Large intestine (tissue), 12 donors: Measurements from ENCODE around the gene FRZB. TPM values are rescaled to one million over a fixed set of nuclear protein-coding genes. Genes with fewer than 3 reads are reported as not detected.

ENCODE experiments used
- DNase-seq, 2 donors: peaks; one replicate each; pipeline versions ENCODE4 v3.0.0 to v3.0.0-alpha.2; 2013
- H3K27ac ChIP-seq: one replicate; pipeline ENCODE4 v1.5.1; 2013; ENCODE audit warnings: low read length
- H3K27me3 ChIP-seq: 2 replicates; pipeline ENCODE4 v1.6.1; 2013; ENCODE audit warnings: low read length; ENCODE audit not compliant: control insufficient read depth, insufficient read depth
- H3K36me3 ChIP-seq: 2 replicates; pipeline ENCODE4 v1.6.1; 2013; ENCODE audit warnings: low read length; ENCODE audit not compliant: control insufficient read depth, insufficient read depth
- H3K4me1 ChIP-seq: one replicate; pipeline ENCODE4 v1.6.1; 2013; ENCODE audit warnings: low read length; ENCODE audit not compliant: control insufficient read depth, insufficient read depth
- H3K4me3 ChIP-seq: one replicate; pipeline ENCODE4 v1.5.1; 2013; ENCODE audit warnings: low read length
- H3K9me3 ChIP-seq: one replicate; pipeline ENCODE4 v1.6.1; 2013; ENCODE audit warnings: mild to moderate bottlenecking, low read depth, low read length, moderate library complexity; ENCODE audit not compliant: control insufficient read depth
- WGBS: methylation state at CpG from one replicate; pipeline ENCODE4 v1.1.5; 2013; ENCODE audit warnings: low lambda C conversion rate; ENCODE audit not compliant: insufficient coverage; 5-methylcytosine and 5-hydroxymethylcytosine counted together
- long read RNA-seq, 11 donors: transcript quantifications; one replicate each; lab custom pipeline, GENCODE V29; 2026
- polyA plus RNA-seq: library from polyadenylated mRNA; unstranded; fragments of 120-200 nt; gene quantifications from one replicate; pipeline ENCODE4 v1.2.1, GENCODE V29; 2013

Gene FRZB, protein sequence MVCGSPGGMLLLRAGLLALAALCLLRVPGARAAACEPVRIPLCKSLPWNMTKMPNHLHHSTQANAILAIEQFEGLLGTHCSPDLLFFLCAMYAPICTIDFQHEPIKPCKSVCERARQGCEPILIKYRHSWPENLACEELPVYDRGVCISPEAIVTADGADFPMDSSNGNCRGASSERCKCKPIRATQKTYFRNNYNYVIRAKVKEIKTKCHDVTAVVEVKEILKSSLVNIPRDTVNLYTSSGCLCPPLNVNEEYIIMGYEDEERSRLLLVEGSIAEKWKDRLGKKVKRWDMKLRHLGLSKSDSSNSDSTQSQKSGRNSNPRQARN
- polyA plus RNA-seq = 34.5 TPM
- long read RNA-seq, donor 1, transcript FRZB-201 (6 exons, 3,162 nt) = major isoform, 18 of 25 reads
- long read RNA-seq, donor 1, partial matches to known transcripts = 7 of 25 reads
- long read RNA-seq, donor 1, other reads (novel, unspliced or antisense) = 0 of 25 reads
- long read RNA-seq, donor 2, transcript FRZB-201 (6 exons, 3,162 nt) = major isoform, 29 of 35 reads
- long read RNA-seq, donor 2, partial matches to known transcripts = 6 of 35 reads
- long read RNA-seq, donor 2, other reads (novel, unspliced or antisense) = 0 of 35 reads
- long read RNA-seq, donor 3 = 0 reads
- long read RNA-seq, donor 4, partial matches to known transcripts = 0 of 3 reads
- long read RNA-seq, donor 4, other reads (novel, unspliced or antisense) = 0 of 3 reads
- long read RNA-seq, donor 5, transcript FRZB-201 (6 exons, 3,162 nt) = major isoform, 22 of 22 reads
- long read RNA-seq, donor 5, partial matches to known transcripts = 0 of 22 reads
- long read RNA-seq, donor 5, other reads (novel, unspliced or antisense) = 0 of 22 reads
- long read RNA-seq, donor 6, transcript FRZB-201 (6 exons, 3,162 nt) = major isoform, 40 of 73 reads
- long read RNA-seq, donor 6, partial matches to known transcripts = 33 of 73 reads
- long read RNA-seq, donor 6, other reads (novel, unspliced or antisense) = 0 of 73 reads
- long read RNA-seq, donor 7, transcript FRZB-201 (6 exons, 3,162 nt) = major isoform, 27 of 27 reads
- long read RNA-seq, donor 7, partial matches to known transcripts = 0 of 27 reads
- long read RNA-seq, donor 7, other reads (novel, unspliced or antisense) = 0 of 27 reads
- long read RNA-seq, donor 8, transcript FRZB-201 (6 exons, 3,162 nt) = major isoform, 34 of 89 reads
- long read RNA-seq, donor 8, partial matches to known transcripts = 55 of 89 reads
- long read RNA-seq, donor 8, other reads (novel, unspliced or antisense) = 0 of 89 reads
- long read RNA-seq, donor 9, transcript FRZB-201 (6 exons, 3,162 nt) = major isoform, 27 of 73 reads
- long read RNA-seq, donor 9, partial matches to known transcripts = 46 of 73 reads
- long read RNA-seq, donor 9, other reads (novel, unspliced or antisense) = 0 of 73 reads
- long read RNA-seq, donor 10, transcript FRZB-201 (6 exons, 3,162 nt) = major isoform, 33 of 39 reads
- long read RNA-seq, donor 10, partial matches to known transcripts = 6 of 39 reads
- long read RNA-seq, donor 10, other reads (novel, unspliced or antisense) = 0 of 39 reads
- long read RNA-seq, donor 11, transcript FRZB-201 (6 exons, 3,162 nt) = major isoform, 16 of 35 reads
- long read RNA-seq, donor 11, partial matches to known transcripts = 19 of 35 reads
- long read RNA-seq, donor 11, other reads (novel, unspliced or antisense) = 0 of 35 reads

DNA sequence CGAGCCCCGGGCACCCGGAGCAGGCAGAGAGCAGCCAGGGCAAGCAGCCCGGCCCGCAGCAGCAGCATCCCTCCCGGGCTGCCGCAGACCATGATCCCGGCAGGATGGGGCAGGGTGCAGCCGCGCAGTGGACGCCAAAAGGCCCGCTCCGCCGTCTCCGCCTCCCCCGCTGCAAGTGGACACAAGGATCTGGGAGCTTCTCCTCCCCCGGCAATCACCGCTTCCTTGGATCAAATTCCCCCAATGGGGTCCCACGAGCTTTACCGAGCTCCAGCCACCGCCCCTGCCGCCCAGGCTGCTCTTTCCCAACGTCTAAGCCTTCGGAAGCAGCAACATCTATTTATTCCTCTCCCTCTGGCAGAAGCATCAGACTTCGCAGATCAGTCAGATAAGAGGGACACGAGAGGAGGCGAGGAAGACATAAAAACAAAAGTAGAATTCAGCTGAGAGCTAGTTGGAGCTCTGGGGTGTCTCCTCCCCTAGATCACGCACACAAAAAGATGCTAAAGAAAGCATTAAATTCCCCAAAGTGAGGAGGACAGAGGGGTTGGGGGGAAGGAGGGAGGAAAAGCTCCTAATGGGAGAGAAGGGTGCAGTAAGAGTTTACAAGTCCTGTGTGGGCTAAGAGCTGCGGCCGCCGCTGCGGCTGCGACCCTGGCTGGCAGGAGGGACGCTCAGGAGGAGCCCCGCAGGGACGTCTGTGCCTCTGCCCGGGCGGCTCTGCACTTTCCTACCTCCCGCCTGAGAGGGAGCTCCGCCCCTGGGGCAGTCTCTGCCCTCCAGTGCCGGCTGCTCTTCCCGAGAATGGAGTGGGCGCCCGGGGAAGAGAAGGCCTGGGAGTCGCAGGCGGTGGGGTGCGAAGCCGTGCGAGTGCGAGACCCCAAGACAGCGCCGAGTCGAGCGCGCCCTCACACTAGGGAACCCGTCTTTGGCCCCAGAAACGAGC, at the start of gene FRZB:
Gene FRZB, minus strand, starts transcription at position 177 of the 946 bp plus-strand sequence. Its CDS starts 85 bp downstream, at position 92.
- H3K36me3 ChIP-seq = no peaks in the 10 kb centered on the region
- H3K4me3 ChIP-seq = peak within 1 kb of the TSS; percentile 45
- no peaks in the 10 kb centered on the region for H3K9me3 ChIP-seq
- H3K27me3 ChIP-seq = peaks cover 5% of the 10 kb centered on the region
- H3K4me1 ChIP-seq = peaks cover 10% of the 10 kb centered on the region
- peak within 1 kb of the TSS; percentile 48 for H3K27ac ChIP-seq
- no CpG with 5 or more reads among the region's 57 CpGs for WGBS
- peak; percentile 55 to 72 for DNase-seq

- no peak for DNase-seq
- H3K4me1 ChIP-seq = peaks cover 5% of the 10 kb centered on the region
- no peaks in the 10 kb centered on the region for H3K27me3 ChIP-seq
- H3K27ac ChIP-seq = no peak overlapping the region
- no peak overlapping the region for H3K4me3 ChIP-seq
- H3K9me3 ChIP-seq = no peaks in the 10 kb centered on the region
- 100% methylated on average over 1 of the region's 6 CpGs for WGBS
- H3K36me3 ChIP-seq = peaks cover 32% of the 10 kb centered on the region
Observed at GRCh38 chr2:182915369-182916326, 49.2 kb upstream of the FRZB start.

- DNase-seq = no peak
Observed at GRCh38 chr2:182914852-182915251, 48.4 kb upstream of the FRZB start.

GRCh38 chr2:182913064-182913463, 46.6 kb upstream of the FRZB start:
- H3K4me3 ChIP-seq = no peak overlapping the region
- WGBS = no CpG with 5 or more reads among the region's 1 CpG

More at GRCh38 chr2:182914852-182915251, 48.4 kb upstream of the FRZB start:
- Histone ChIP-seq H3K36me3 (peaks cover 38% of the 10 kb centered on the region), H3K27me3 (no peaks in the 10 kb centered on the region), H3K4me3 (no peak overlapping the region), H3K9me3 (no peaks in the 10 kb centered on the region), H3K27ac (no peak overlapping the region), H3K4me1 (peaks cover 6% of the 10 kb centered on the region)
- WGBS = no CpG with 5 or more reads among the region's 1 CpG

DNA sequence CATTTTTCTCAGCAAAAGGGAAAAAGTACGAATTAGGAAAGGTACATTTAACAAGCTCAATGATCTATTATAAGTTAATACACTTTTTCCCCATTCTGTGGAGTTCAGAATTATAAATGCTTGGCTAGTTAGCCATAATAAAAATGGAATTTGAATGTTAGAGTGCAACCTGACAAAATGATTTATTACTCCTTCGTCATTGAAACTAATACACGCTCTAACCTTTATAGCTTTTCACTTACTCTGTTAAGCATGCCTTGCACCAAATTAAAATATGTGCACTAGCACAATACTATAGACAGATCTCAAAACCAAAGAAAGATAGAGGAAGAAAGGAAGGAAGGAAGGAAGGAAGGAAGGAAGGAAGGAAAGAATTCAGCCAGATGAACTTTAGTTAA, 46.1 kb upstream of the FRZB start:
- no peak overlapping the region for H3K4me3 ChIP-seq
- H3K27ac ChIP-seq = no peak overlapping the region
- no peak for DNase-seq
- peaks cover 45% of the 10 kb centered on the region for H3K36me3 ChIP-seq
- H3K27me3 ChIP-seq = no peaks in the 10 kb centered on the region
- peaks cover 6% of the 10 kb centered on the region for H3K4me1 ChIP-seq
- WGBS = no CpG with 5 or more reads among the region's 3 CpGs
- no peaks in the 10 kb centered on the region for H3K9me3 ChIP-seq

More at GRCh38 chr2:182913064-182913463, 46.6 kb upstream of the FRZB start:
- Histone ChIP-seq H3K4me1 (peaks cover 6% of the 10 kb centered on the region), H3K9me3 (no peaks in the 10 kb centered on the region), H3K27ac (no peak overlapping the region), H3K36me3 (peaks cover 45% of the 10 kb centered on the region), H3K27me3 (no peaks in the 10 kb centered on the region)
- no peak for DNase-seq

DNA sequence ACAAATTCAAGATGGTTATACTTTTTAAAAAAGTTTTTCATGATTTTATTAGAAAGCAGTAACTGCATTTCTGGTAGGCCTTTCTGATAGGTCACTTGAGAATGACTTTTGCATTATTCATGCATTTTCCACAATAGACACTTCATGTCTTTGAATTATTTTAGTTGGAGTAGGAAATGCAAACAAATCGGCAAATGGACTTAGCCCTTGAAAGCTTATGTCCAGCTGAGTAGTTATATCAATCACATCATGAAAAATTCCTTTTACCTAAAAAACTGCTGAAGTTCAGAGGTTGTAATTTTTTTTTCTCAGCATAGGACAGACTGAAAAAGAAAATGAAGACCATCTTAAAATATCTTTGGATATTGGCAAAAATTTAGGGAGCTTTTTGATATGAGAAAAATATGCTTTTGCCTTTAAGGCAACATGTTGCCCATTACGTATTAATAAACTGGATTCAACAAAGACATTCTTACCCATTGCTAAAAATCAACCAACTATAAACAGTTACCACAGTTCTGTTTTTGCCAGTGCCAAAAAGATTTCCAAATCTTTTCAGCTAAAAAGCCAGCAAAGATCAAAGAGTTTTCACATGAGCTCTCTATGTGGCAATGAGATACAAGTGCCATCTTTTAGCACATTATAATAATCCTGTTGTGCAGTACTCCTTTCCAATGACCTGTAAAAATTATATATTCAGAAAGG, 45.5 kb upstream of the FRZB start:
- Histone ChIP-seq H3K27ac (no peak overlapping the region), H3K9me3 (no peaks in the 10 kb centered on the region), H3K36me3 (peaks cover 45% of the 10 kb centered on the region), H3K4me3 (no peak overlapping the region), H3K27me3 (no peaks in the 10 kb centered on the region), H3K4me1 (peaks cover 6% of the 10 kb centered on the region)
- 80% methylated on average over 2 of the region's 2 CpGs for WGBS
- DNase-seq = no peak

DNA sequence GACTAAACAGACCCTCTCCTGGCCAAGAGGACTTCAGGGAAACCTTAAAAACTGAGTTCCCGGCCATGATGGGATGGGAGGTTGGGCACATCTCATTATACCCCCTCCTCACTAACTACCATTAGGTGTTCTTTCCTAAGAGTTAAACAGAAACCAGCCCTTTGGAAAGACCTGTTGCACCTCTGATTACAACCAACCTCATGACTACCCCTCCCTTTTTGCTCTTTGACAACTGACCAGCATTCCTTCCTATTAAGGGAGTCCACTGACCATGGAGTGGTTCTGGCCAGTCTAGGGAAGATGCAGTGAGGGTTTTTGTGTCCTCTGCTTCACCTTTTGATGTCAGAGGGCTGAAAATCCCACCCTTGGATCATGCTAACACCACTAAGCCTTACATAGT, 44.5 kb upstream of the FRZB start:
- DNase-seq = peak; percentile 61
- Histone ChIP-seq H3K4me3 (no peak overlapping the region), H3K27ac (peak overlapping the region; percentile 48), H3K27me3 (no peaks in the 10 kb centered on the region), H3K9me3 (no peaks in the 10 kb centered on the region), H3K4me1 (peaks cover 6% of the 10 kb centered on the region), H3K36me3 (peaks cover 39% of the 10 kb centered on the region)
- no CpG with 5 or more reads among the region's 1 CpG for WGBS
